ENCODE data around the gene EPHA10. TPM values are rescaled to one million over a fixed set of nuclear protein-coding genes. Genes with fewer than 3 reads are reported as not detected.

EPHA10 gene
- total RNA-seq, 1 experiment from 2014 or later = 1.3 TPM

GRCh38 chr1:37807555-37808368 is 42.8 kb upstream of the EPHA10 start, which contains the start of the genes C1orf122 and YRDC (continued):
- TF ChIP-seq FOXK1 (CRISPR knock-in tag; IDR thresholded peaks at IDR 0.05) (peak; percentile 56), ZNF138 (CRISPR knock-in tag; conservative IDR thresholded peaks at IDR 0.05) (no peak), RORB (CRISPR knock-in tag; IDR thresholded peaks at IDR 0.05) (no peak), ELF4 (CRISPR knock-in tag; IDR thresholded peaks at IDR 0.05; ENCODE audit: low read depth) (no peak), CBFB (CRISPR knock-in tag; IDR thresholded peaks at IDR 0.05; ENCODE audit: low read depth) (no peak), USF1 (CRISPR knock-in tag; IDR thresholded peaks at IDR 0.05) (no peak), TEAD1 (CRISPR knock-in tag; IDR thresholded peaks at IDR 0.05) (peak; percentile 45; the same call in 1 of the 2 replicates), ZNF219 (CRISPR knock-in tag; IDR thresholded peaks at IDR 0.05; ENCODE audit: borderline replicate concordance) (peak; percentile 81; the same call in 1 of the 2 replicates), ZNF232 (CRISPR knock-in tag; IDR thresholded peaks at IDR 0.05) (0 out of 2 replicates have a peak, but pooled peaks have one; percentile 44)

DNA sequence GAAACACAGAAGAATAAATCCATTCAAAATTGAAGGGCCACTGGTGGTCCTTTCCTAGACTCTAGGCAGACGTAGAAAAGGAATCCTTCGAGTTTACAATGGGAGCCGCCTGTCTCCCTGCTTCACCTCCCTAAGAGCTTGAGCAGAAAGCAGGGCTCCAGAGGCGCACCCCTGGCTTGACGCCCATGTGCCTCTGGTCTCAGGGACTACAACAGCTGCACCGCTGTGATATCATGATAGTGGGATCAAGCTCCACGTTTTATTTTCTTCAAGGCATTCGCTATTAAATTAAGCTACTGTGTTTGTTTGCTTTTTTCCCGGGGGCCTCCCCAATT is 42.3 kb upstream of the EPHA10 start:
- ChIA-PET CTCF (interaction anchor here (2.4 to 2.9 kb wide), 2 partner anchors 12 to 52 kb away, joined by 10 to 34 read pairs; partner anchors contain the start of gene MTF1), POLR2A (interaction anchor here (0.6 to 2.4 kb wide), 2 partner anchors 12 to 344 kb away, joined by 4 to 16 read pairs; partner anchors contain the start of gene MANEAL)
- peaks cover 11% of the 10 kb centered on the region; the same call in 1 of the 2 replicates for H3K4me1 Mint-ChIP-seq
- TF ChIP-seq, protein P1, sequence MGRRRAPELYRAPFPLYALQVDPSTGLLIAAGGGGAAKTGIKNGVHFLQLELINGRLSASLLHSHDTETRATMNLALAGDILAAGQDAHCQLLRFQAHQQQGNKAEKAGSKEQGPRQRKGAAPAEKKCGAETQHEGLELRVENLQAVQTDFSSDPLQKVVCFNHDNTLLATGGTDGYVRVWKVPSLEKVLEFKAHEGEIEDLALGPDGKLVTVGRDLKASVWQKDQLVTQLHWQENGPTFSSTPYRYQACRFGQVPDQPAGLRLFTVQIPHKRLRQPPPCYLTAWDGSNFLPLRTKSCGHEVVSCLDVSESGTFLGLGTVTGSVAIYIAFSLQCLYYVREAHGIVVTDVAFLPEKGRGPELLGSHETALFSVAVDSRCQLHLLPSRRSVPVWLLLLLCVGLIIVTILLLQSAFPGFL (CRISPR knock-in tag; IDR thresholded peaks at IDR 0.05; ENCODE audit: borderline replicate concordance) = no peak
- TF ChIP-seq SMAD4 (CRISPR knock-in tag; IDR thresholded peaks at IDR 0.05) (no peak), ELF4 (CRISPR knock-in tag; IDR thresholded peaks at IDR 0.05; ENCODE audit: low read depth) (no peak), KAT7 (CRISPR knock-in tag; IDR thresholded peaks at IDR 0.05; ENCODE audit: borderline replicate concordance) (no peak), RORB (CRISPR knock-in tag; IDR thresholded peaks at IDR 0.05) (no peak), TEAD4 (CRISPR knock-in tag; IDR thresholded peaks at IDR 0.05) (no peak), ZNF396 (CRISPR knock-in tag; IDR thresholded peaks at IDR 0.05; ENCODE audit: borderline replicate concordance) (no peak), ATF6 (CRISPR knock-in tag; IDR thresholded peaks at IDR 0.05) (no peak), E2F5 (CRISPR knock-in tag; IDR thresholded peaks at IDR 0.05) (no peak)
- TF ChIP-seq, protein P2, sequence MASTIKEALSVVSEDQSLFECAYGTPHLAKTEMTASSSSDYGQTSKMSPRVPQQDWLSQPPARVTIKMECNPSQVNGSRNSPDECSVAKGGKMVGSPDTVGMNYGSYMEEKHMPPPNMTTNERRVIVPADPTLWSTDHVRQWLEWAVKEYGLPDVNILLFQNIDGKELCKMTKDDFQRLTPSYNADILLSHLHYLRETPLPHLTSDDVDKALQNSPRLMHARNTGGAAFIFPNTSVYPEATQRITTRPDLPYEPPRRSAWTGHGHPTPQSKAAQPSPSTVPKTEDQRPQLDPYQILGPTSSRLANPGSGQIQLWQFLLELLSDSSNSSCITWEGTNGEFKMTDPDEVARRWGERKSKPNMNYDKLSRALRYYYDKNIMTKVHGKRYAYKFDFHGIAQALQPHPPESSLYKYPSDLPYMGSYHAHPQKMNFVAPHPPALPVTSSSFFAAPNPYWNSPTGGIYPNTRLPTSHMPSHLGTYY (CRISPR knock-in tag; IDR thresholded peaks at IDR 0.05) = no peak; the same call in 1 of the 2 replicates
- H3K9me3 Mint-ChIP-seq = no peaks in the 10 kb centered on the region
- H3K36me3 Mint-ChIP-seq = peaks cover 40% of the 10 kb centered on the region
- peak overlapping the region; percentile 79 for H3K4me3 Mint-ChIP-seq
- ATAC-seq (no peak), DNase-seq (ENCODE audit: low spot score) (no peak)
- H3K27me3 Mint-ChIP-seq (ENCODE audit: low read depth) = no peaks in the 10 kb centered on the region
- 0 out of 2 replicates have a peak overlapping the region, but pooled peaks have one; percentile 74 for H3K27ac Mint-ChIP-seq

Data from WTC11 (cell line).